ENCODE measurements around the gene YPEL2. TPM values are rescaled to one million over a fixed set of nuclear protein-coding genes. Genes with fewer than 3 reads are reported as not detected.

The YPEL2 gene
- total RNA-seq, 1 experiment from 2014 or later: 2.1 TPM

- DNase-seq (ENCODE audit: low read depth): no peak
These were observed 1.2 kb upstream of the YPEL2 start for GRCh38 chr17:59330053-59330942.

GRCh38 chr17:59331929-59332748, 684 bp downstream of the YPEL2 start:
- DNase-seq (ENCODE audit: low read depth): peak; percentile 21

GRCh38 chr17:59332749-59333377, 1.4 kb downstream of the YPEL2 start:
- DNase-seq (ENCODE audit: low read depth): no peak

- no peak for DNase-seq (ENCODE audit: low read depth)
These were observed 2.4 kb downstream of the YPEL2 start for GRCh38 chr17:59333836-59334235.

DNA sequence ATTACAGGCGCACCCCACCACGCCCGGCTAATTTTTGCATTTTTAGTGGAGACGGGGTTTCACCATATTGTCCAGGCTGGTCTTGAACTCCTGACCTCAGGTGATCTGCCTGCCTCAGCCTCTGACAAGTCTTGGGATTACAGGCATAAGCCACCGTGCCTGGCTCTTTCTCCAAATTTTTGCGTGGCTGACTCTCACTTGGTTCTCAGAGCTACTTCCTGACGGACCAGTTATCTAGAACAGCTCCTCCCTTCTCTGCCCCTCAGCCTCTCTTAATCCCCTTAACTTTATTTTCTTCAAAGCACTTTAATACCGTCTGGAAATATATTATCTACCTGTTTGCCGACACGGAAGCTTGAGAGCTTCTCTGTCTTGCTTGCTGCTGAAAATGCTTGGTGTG, 4.2 kb downstream of the YPEL2 start:
- no peak for DNase-seq (ENCODE audit: low read depth)

DNA sequence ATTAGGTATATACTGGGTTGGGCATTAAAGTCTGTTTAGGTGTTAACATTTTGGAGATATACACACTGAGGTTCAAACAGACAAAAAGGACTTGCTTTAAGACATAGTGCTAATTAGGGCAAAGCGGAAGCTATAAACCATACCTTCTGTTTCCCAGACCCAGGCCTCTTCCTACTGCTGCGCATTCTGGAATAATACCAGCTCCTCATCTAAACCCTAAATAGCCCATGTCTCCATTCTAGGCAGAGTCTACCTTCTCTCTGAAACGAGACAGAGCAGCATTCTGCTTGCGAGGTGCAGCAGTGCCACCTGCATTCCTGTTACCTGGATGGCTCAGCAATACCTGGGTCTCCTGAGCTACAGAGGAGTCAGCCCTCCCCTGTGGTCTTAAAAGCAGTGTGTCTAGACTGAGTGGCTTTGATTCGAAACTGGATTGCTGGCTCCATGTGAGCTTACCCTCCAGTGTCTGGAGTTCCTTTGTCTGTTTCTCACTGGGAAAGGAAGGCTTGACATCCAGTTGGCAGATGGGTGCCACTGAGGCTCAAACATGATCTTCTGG, 6.4 kb downstream of the YPEL2 start:
- no peak for DNase-seq (ENCODE audit: low read depth)

DNA sequence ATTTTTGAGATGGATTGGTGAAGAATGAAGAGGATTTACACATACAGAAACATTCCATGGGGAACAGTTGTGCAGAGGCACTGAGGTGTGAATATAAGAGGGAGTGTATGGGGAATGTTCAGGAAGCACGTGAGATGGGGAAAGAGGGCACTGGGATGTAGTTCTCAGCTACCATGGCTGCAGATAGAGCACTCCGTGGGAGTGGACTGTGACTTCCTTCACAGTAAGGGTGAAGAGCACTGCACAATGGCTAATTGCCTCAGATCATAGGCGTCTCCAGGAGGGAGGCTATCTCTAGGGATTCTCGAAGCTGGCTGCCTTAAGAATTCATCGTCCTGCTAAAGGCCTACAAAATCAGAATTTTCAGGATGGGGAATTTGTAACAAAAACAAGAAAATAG, 7.0 kb downstream of the YPEL2 start:
- no peak for DNase-seq (ENCODE audit: low read depth)

GRCh38 chr17:59341922-59342321, 10.5 kb downstream of the YPEL2 start:
- no peak for DNase-seq (ENCODE audit: low read depth)

GRCh38 chr17:59342681-59343131, 11.3 kb downstream of the YPEL2 start:
- no peak for DNase-seq (ENCODE audit: low read depth)

DNA sequence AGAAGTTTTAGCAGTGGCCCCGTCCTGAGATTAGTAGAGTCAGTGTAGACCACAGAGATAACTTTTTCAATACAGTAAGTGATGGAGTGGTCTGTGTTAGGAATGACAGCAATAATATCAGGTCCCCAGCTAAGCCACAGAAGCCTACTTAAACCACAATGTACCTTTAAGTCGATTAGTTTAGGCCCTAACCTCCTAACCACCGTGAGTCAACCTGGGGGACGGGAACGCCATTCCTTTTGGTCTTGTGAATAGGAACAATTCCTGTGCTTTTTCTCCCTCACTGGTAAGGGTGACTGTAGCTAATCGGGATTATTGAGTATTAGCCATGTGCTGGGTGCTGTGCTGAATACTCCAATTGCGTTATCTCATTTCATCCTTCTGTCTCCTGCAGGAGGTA, 14.0 kb downstream of the YPEL2 start:
- peak; percentile 19 for DNase-seq (ENCODE audit: low read depth)

DNA sequence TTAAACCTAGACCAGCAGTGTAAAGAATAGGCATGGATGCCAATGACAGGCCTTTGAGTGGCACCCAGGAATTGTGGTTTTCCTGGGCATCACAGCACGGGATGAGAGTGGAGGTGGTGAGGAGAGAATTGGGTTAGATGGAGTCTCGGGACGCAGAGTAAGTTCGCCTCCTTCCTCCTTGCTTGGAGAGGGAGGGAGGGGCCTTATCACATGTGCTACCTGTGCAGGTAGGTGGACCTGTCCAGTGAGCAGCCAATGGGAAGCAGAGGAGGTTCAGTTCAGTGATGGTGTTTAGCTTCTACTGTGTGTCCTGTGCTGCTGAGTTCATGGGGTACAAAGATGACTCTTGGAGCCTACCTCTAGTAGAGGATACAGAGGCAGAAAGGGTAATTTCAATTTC, 14.9 kb downstream of the YPEL2 start:
- no peak for DNase-seq (ENCODE audit: low read depth)

GRCh38 chr17:59346876-59347407, 15.5 kb downstream of the YPEL2 start:
- DNase-seq (ENCODE audit: low read depth): no peak

DNA sequence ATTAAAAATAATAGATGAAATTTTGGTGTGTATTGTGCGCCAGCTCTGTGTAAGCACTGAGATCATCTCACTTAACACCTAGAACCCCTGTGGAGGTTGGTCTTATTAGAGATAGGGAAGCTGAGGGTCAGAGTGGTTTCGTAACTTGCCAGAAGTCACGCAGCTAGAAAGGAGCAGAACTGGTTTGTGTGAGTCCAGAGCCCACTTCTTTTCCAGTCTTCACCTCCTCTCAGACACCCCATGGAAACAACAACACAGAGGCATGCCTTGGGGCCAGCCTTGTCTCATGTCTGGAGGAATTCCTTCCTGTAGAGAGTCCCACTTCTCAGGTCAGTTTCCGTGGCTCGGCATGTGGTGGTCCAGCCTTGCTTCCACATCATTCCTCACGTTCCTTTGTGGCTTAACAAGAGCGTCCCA, 16.5 kb downstream of the YPEL2 start:
- DNase-seq (ENCODE audit: low read depth): peak; percentile 8

DNA sequence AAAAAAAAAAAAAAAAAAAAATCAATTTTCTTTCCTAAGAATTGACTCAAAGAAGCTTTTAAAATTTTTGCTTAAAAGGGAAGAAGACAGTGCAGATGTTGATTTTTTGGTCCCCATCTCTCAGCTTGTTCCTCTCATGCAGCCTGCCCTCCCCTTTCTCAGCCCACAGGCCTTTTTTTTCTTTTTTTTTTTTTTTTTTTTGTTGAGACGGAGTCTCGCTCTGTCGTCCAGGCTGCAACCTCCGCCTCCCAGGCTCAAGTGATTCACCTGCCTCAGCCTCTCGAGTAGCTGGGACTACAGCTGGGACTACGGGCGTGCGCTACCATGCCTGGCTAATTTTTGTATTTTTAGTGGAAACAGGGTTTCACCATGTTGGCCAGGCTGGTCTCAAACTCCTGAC, 17.7 kb downstream of the YPEL2 start:
- DNase-seq (ENCODE audit: low read depth): no peak

GRCh38 chr17:59353106-59353854, 21.8 kb downstream of the YPEL2 start:
- DNase-seq (ENCODE audit: low read depth): no peak

DNA sequence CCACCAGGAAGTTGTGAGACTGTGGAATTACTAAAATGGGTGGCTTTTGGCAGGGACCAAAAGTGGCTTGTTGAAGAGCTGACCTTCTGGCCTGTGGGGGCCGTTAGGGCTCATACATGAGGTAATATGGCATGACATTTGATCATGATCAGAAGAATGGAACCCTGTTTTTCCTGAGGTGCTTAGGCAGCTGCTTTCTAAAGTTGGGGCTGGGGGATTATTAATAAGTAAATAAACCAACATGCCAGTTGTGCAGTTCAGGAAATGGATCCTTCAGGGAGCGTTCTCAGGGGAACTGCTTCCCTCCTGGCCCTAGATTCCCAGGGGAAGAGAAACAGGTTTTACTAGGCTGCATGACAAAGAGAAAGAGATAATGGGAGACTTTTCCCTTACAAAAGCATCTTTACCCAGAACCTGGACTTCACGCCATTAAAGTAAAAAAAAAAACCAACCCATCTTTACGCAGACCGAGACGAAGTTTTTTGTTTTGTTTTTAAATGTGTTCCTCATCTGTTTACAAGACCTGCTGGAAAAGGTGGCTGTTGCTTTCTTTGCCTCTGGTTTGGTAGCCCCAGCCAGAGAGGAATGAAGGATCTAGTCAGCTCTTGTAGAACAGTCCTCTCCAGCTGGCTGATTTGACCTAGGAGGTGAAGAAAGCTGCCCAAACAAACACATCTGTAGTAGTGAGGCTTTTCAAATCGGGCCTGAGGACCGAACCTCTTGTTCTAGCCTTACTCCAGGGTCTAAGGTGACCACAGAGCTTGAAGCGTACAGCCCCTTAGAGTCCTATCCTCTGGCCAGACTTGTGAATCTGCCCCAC, 22.7 kb downstream of the YPEL2 start:
- no peak for DNase-seq (ENCODE audit: low read depth)

GRCh38 chr17:59355030-59355701, 23.7 kb downstream of the YPEL2 start:
- DNase-seq (ENCODE audit: low read depth): no peak

DNA sequence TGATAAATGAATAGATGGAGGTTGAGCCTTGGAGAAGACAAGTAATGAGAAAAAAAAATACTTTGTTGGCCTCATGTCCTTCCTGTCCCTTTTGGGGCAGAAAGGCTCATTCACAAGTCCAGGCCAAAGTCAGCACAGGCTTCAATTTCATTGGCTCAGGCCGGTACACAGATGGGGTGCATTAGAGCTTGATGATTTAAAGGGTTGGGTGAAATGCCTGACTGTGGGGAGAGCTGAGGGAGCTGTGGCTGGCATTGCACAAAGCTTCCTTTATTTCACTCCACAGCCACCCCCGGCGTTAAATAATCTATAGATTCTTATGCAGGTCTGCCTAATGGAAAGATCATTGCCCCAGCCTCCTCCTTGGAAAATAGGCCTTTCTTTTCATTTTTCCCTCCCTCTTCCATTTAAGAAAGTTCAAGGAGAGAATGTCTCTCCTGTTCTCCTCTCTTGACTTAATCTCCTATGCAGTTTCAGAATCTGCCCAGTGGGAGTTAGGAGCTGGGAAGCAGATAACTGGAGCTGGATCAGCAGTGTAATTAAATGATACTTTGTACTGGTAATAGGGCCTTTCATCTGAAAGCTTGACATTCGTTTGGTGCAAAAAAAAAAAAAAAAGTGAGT, 24.4 kb downstream of the YPEL2 start:
- DNase-seq (ENCODE audit: low read depth): no peak
